GM12875 (cell line): ENCODE results near the gene FUT6.
"Not testable (repeated sequence)": the region's sequence is repeated elsewhere in the genome, so short reads cannot be mapped to it uniquely, and the experiment has no call there.

Experiments used
- H3K4me3 ChIP-seq: one replicate; pipeline ENCODE4 v1.5.1; 2011; ENCODE audit warnings: low read depth, low read length, control low read depth
- TF ChIP-seq, protein P1 (sequence below): IDR thresholded peaks from 2 replicates; pipeline ENCODE4 v1.5.1; 2011; ENCODE audit warnings: low read depth, mild to moderate bottlenecking, control low read depth, inconsistent platforms, low read length, moderate library complexity, borderline replicate concordance; ENCODE audit not compliant: insufficient read depth

FUT6 gene

DNA sequence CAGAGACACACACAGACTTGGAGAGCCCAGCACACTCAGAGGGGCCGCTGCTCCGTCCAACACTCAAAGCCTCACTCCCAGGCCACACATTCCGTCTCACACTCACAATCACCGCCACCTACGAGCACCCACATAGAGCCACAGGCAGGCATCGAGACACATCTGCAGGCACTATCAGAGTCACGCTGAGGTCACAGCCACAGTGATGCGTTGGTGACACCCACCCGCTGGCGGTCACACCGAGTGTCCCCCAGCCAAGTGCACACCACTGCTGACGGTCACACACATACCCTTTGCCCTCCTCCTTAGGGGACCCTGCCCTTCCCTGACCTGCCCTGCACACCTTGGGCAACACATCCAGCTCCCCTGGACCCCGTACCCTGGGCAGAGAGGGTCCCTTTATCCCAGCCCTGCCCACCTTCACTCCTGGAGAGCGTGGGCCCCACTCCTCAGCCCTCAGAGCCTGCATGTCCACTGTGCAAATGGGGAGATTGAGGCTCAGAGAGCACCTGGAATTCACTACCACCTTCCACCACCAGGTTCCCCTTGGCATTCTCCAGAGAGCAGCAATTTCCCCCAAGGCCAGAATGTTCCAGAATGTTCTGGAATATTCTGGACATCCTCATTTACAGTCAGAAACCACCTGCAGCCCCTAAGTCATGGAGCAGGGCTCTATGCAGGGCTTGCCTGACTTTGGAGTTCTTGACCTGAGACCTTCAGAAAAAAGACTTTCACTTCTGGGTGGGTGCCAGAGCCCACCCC is 25.4 kb upstream of the FUT6 start:
- no peak overlapping the region for H3K4me3 ChIP-seq
- TF ChIP-seq, protein P1, sequence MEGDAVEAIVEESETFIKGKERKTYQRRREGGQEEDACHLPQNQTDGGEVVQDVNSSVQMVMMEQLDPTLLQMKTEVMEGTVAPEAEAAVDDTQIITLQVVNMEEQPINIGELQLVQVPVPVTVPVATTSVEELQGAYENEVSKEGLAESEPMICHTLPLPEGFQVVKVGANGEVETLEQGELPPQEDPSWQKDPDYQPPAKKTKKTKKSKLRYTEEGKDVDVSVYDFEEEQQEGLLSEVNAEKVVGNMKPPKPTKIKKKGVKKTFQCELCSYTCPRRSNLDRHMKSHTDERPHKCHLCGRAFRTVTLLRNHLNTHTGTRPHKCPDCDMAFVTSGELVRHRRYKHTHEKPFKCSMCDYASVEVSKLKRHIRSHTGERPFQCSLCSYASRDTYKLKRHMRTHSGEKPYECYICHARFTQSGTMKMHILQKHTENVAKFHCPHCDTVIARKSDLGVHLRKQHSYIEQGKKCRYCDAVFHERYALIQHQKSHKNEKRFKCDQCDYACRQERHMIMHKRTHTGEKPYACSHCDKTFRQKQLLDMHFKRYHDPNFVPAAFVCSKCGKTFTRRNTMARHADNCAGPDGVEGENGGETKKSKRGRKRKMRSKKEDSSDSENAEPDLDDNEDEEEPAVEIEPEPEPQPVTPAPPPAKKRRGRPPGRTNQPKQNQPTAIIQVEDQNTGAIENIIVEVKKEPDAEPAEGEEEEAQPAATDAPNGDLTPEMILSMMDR, result no peak

DNA sequence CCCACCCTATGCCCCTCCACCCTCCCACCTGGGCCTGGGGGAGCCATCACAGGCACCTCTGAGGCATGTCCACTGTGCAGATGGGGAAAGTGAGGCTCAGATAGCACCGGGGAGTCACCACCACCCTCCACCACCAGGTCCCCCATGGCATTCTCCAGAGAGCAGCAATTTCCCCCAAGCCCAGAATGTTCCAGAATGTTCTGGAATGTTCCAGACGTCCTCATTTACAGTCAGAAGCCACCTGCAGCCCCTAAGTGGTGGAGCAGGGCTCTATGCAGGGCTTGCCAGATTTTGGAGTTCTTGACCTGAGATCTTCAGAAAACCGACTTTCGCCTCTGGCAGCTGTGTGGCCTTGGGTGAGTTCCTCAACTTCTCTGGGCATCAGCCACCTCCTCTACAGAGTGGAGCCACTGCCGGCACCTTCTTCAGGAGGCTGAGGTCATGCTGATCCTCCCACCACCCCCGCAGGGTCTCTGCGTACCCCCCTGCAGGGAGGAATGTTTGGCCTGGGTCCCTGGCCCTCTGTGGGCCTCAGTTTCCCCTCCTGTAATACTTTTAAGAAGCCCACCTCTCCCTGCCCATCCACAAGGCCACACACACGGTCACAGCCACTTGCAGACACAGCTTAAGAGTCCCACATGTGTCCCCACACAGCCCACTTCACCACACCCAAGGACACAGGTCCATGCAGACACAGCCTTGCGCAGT is 24.7 kb upstream of the FUT6 start:
- TF ChIP-seq, protein P1, result no peak
- H3K4me3 ChIP-seq, result no peak overlapping the region

GRCh38 chr19:5863030-5863665 is 23.6 kb upstream of the FUT6 start:
- H3K4me3 ChIP-seq, result no peak overlapping the region
- TF ChIP-seq, protein P1, result no peak

DNA sequence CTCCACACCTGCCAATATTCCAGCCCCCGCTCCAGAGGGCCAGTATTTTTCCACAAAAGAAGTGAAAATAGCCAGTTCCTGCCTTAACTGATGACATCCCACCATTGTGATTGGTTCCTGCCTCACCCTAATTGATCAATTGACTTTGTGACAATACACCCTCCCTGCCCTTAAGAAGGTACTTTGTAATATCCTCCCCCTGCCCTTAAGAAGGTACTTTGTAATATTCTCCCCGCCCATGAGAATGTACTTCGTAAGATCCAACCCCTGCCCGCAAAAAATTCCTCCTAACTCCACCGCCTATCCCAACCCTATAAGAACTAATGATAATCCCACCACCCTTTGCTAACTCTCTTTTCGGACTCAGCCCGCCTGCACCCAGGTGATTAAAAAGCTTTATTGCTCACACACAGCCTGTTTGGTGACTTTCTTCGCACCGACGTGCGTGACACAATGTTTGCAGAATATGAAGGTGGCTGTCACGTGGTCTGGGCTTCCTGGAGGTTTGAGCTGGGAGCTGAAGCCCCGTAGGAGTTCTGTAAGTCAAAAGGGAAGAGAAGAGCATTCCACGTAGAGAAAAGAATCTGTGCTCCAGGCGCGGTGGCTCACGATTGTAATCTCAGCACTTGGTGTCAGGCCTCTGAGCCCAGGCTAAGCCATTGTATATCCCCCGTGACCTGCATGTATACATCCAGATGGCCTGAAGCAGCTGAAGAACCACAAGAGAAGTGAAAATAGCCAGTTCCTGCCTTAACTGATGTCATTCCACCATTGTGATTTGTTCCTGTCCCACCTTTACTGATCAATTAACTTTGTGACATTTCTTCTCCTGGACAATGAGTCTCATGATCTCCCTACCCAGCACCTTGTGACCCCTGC is 17.9 kb upstream of the FUT6 start:
- H3K4me3 ChIP-seq, result no peak overlapping the region
- TF ChIP-seq, protein P1, result no peak

GRCh38 chr19:5855151-5855550 is 15.6 kb upstream of the FUT6 start:
- H3K4me3 ChIP-seq, result not testable (repeated sequence)

DNA sequence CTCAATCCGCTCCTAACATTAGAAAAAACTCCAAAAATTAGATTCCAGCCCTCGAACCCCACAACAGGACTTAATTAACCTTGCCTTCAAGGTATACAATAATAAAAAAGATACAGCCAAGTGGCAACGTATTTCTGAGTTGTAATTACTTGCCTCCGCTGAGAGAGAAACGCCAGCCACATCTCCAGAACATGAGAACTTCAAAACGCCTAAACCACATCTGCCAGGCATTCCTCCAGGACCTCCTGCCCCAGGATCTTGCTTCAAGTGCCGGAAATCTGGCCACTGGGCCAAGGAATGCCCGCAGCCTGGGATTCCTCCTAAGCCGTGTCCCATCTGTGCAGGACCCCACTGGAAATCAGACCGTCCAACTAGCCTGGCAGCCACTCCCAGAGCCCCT is 14.6 kb upstream of the FUT6 start:
- not testable (repeated sequence) for H3K4me3 ChIP-seq

DNA sequence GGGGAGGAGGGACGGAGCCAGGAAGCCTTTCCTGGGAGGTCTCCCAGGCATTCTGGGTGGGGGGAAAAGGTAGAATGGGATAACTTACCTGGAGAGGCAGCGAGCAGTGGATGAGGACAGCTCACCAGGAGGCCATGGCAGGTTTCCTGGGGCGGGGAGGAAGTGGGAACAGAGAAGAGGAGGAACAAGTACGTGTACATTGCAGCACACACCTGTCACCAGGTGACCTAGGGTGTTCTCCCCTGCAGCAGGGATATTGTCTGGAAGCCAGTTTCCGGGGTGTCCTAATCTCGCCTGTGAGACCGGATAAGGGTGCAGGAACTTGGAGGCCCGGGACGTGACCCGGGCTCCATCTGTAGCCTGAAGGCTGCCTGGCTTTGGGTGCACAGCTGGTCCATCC is 11.8 kb upstream of the FUT6 start, which contains the start of gene FUT3:
Gene FUT3 (minus strand): TSS at position 148 of the 400 bp plus-strand sequence.
- H3K4me3 ChIP-seq, result no peak within 1 kb of the TSS
- TF ChIP-seq, protein P1, result no peak
